GM13976 (cell line): Measurements from ENCODE around the gene ANAPC4.
A peak's percentile ranks its signal among the peaks of the same experiment; 100 is the strongest.

Source experiments
- DNase-seq: peaks from one replicate; pipeline ENCODE4 v3.0.0; 2012; ENCODE audit warnings: low spot score
- CTCF ChIP-seq: IDR thresholded peaks from 2 replicates; pipeline ENCODE4 v1.5.1; 2012; ENCODE audit warnings: borderline replicate concordance, mild to moderate bottlenecking; ENCODE audit not compliant: insufficient read depth; ENCODE audit errors: extremely low read depth, missing control alignments, control extremely low read depth
- in situ Hi-C: fragments of 300-500 bp; cut with MboI; formaldehyde crosslinking; loops from one replicate; pipeline ENCODE4 v1.12.0; 2022; ENCODE audit warnings: low sequenced_read_pairs, mixed read lengths, inconsistent platforms; ENCODE audit not compliant: unreplicated experiment

Gene ANAPC4

GRCh38 chr4:25377572-25378436 is 741 bp downstream of the ANAPC4 start:
- no peak for TF ChIP-seq CTCF
- in situ Hi-C loops: no loop called here
- DNase-seq: peak; percentile 15

- in situ Hi-C loops: no loop called here
- TF ChIP-seq CTCF: no peak
- no peak for DNase-seq
Observed at GRCh38 chr4:25378437-25378743, 1.3 kb downstream of the ANAPC4 start.

DNA sequence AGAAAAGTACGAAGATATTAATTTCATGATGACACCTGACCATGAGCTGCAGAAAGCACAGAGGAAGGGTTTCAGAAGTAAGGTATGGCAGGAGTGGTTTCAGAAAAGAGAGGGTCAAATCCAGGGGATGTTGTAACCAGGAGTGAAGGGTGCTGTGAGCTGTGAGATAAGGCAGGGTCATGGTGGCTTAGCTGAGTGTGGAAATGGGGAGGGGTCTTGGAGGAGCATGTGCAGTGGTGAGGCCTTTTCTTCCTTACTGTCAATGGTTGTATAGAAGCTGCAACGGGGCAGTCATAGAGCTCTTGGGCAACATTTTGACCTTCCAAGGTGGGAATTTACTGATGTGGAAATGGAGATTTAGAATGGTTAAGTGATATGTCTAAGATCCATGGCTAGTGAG is 2.5 kb downstream of the ANAPC4 start:
- no peak for DNase-seq
- in situ Hi-C loops: no loop called here

DNA sequence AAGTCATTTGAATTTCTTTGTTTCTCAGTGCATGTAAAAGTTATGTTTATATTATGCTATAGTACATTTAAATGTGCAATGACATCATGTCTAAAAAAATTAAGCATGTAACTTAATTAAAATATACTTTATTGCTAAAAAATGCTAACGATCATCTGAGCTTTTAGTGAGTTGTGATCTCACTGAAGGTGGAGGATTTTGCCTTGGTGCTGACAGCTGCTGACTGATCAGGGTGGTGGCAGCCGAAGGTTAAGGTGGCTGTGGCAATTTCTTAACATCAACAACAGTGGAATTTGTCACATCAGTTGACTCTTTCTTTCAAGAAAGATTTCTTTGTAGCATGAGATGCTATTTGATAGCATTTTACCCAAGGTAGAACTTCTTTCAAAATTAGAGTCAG is 6.6 kb downstream of the ANAPC4 start:
- no peak for DNase-seq
- no peak for TF ChIP-seq CTCF
- in situ Hi-C loops: no loop called here

More for the DNA sequence above, 2.5 kb downstream of the ANAPC4 start:
- TF ChIP-seq CTCF: no peak

DNA sequence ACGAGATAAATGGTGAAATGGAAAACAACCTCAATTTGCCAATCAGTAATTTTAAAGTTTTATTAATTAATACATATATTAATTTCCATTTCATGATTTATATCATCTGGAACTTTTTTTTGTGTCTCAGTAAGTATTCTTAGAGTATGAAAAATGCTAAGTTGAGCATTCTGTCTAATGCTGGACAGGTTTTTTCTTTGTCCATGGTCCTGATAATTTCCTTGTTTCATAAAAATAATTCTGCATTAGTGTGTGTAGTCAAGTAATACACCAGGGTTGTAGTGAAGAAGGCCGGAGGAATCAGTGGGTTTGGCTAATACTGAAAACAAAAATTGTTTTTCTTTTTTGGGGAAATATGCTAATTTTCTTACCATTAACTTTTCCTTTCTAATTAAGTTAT is 9.9 kb downstream of the ANAPC4 start:
- in situ Hi-C loops: no loop called here
- DNase-seq: no peak

GRCh38 chr4:25397305-25397704 is 20.2 kb downstream of the ANAPC4 start:
- in situ Hi-C loops: no loop called here

More for the DNA sequence above, 9.9 kb downstream of the ANAPC4 start:
- no peak for TF ChIP-seq CTCF

More at GRCh38 chr4:25397305-25397704, 20.2 kb downstream of the ANAPC4 start:
- TF ChIP-seq CTCF: no peak
- no peak for DNase-seq
